Suprapubic skin (tissue), 4 donors: ENCODE measurements around the gene PKP2. TPM values are rescaled to one million over a fixed set of nuclear protein-coding genes. Genes with fewer than 3 reads are reported as not detected.

Experiments
- DNase-seq, 2 donors: peaks; one replicate each; pipeline ENCODE4 v3.0.0-alpha.2; 2019; ENCODE audit warnings: low spot score in 2 of 2
- H3K27ac ChIP-seq: fragments of 200-600 bp; sonication (generic); one replicate; pipeline ENCODE4 v1.5.1; 2019
- H3K27me3 ChIP-seq: fragments of 200-600 bp; sonication (generic); one replicate; pipeline ENCODE4 v1.5.1; 2019
- H3K36me3 ChIP-seq: fragments of 200-600 bp; sonication (generic); one replicate; pipeline ENCODE4 v1.5.1; 2019
- H3K4me1 ChIP-seq: fragments of 200-600 bp; sonication (generic); one replicate; pipeline ENCODE4 v1.5.1; 2019
- H3K4me3 ChIP-seq: fragments of 200-600 bp; sonication (generic); one replicate; pipeline ENCODE4 v1.5.1; 2019; ENCODE audit warnings: mild to moderate bottlenecking
- H3K9me3 ChIP-seq: fragments of 200-600 bp; sonication (generic); one replicate; pipeline ENCODE4 v1.5.1; 2019
- EP300 ChIP-seq: sonication (generic); formaldehyde crosslinking; IDR thresholded peaks from one replicate; pipeline ENCODE4 v1.6.1; 2017; ENCODE audit warnings: antibody characterized with exemption
- POLR2A ChIP-seq, 2 donors: fragments of 450-650 bp; IDR thresholded peaks; one replicate each; pipeline ENCODE4 v1.6.1; 2017; ENCODE audit warnings: antibody characterized with exemption in 2 of 2, mild to moderate bottlenecking in 2 of 2, moderate library complexity in 2 of 2
- POLR2AphosphoS5 ChIP-seq, 3 donors: sonication (generic); formaldehyde crosslinking; IDR thresholded peaks; one replicate each; pipeline ENCODE4 v1.6.1; 2017; ENCODE audit warnings: antibody characterized with exemption in 3 of 3
- WGBS: methylation state at CpG from one replicate; pipeline ENCODE4 v1.1.5; 2018; 5-methylcytosine and 5-hydroxymethylcytosine counted together
- total RNA-seq, 4 donors: library from RNA; depleted of rRNA; stranded (reverse); fragments of >200 nt; gene quantifications; one replicate each; pipeline ENCODE4 v1.1.0, GENCODE V29; 2016
- TF ChIP-seq, protein P1 (sequence below), 2 donors: fragments of 200-600 bp in 1 of 2; fragments of 450-650 bp in 1 of 2; sonication (generic) in 1 of 2; IDR thresholded peaks; one replicate each; pipeline ENCODE4 v1.5.1; 2016 to 2019; ENCODE audit warnings: antibody characterized with exemption in 2 of 2, mild to moderate bottlenecking in 1 of 2, moderate library complexity in 1 of 2

The PKP2 gene
- total RNA-seq, 4 donors from 2014 or later: 5.4 to 16.3 (median 6.0) TPM

GRCh38 chr12:32776258-32776657, 120.3 kb downstream of the PKP2 start:
- no peak overlapping the region for H3K27ac ChIP-seq
- TF ChIP-seq POLR2AphosphoS5 (IDR thresholded peaks at IDR 0.05) (no peak), POLR2A (IDR thresholded peaks at IDR 0.05) (no peak), EP300 (no peak)
- TF ChIP-seq, protein P1, sequence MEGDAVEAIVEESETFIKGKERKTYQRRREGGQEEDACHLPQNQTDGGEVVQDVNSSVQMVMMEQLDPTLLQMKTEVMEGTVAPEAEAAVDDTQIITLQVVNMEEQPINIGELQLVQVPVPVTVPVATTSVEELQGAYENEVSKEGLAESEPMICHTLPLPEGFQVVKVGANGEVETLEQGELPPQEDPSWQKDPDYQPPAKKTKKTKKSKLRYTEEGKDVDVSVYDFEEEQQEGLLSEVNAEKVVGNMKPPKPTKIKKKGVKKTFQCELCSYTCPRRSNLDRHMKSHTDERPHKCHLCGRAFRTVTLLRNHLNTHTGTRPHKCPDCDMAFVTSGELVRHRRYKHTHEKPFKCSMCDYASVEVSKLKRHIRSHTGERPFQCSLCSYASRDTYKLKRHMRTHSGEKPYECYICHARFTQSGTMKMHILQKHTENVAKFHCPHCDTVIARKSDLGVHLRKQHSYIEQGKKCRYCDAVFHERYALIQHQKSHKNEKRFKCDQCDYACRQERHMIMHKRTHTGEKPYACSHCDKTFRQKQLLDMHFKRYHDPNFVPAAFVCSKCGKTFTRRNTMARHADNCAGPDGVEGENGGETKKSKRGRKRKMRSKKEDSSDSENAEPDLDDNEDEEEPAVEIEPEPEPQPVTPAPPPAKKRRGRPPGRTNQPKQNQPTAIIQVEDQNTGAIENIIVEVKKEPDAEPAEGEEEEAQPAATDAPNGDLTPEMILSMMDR (IDR thresholded peaks at IDR 0.05): no peak
- WGBS: 86% methylated on average over 4 of the region's 4 CpGs
- H3K27me3 ChIP-seq: peaks cover 4% of the 10 kb centered on the region
- no peaks in the 10 kb centered on the region for H3K4me1 ChIP-seq
- H3K36me3 ChIP-seq: no peaks in the 10 kb centered on the region
- no peak overlapping the region for H3K4me3 ChIP-seq
- H3K9me3 ChIP-seq: no peaks in the 10 kb centered on the region
- DNase-seq: no peak

- H3K27me3 ChIP-seq: peaks cover 4% of the 10 kb centered on the region
- 59% methylated on average over 6 of the region's 6 CpGs for WGBS
- H3K9me3 ChIP-seq: no peaks in the 10 kb centered on the region
- TF ChIP-seq, protein P1 (IDR thresholded peaks at IDR 0.05): no peak
- TF ChIP-seq EP300 (no peak), POLR2AphosphoS5 (IDR thresholded peaks at IDR 0.05) (no peak), POLR2A (IDR thresholded peaks at IDR 0.05) (no peak)
- no peaks in the 10 kb centered on the region for H3K4me1 ChIP-seq
- no peaks in the 10 kb centered on the region for H3K36me3 ChIP-seq
- no peak for DNase-seq
- H3K4me3 ChIP-seq: no peak overlapping the region
- no peak overlapping the region for H3K27ac ChIP-seq
Measured at GRCh38 chr12:32773691-32774090, 122.9 kb downstream of the PKP2 start.

- Histone ChIP-seq H3K9me3 (no peaks in the 10 kb centered on the region), H3K4me3 (no peak overlapping the region), H3K27ac (no peak overlapping the region), H3K27me3 (no peaks in the 10 kb centered on the region), H3K36me3 (no peaks in the 10 kb centered on the region), H3K4me1 (no peaks in the 10 kb centered on the region)
- TF ChIP-seq POLR2A (IDR thresholded peaks at IDR 0.05) (no peak), EP300 (no peak), POLR2AphosphoS5 (IDR thresholded peaks at IDR 0.05) (no peak)
- TF ChIP-seq, protein P1 (IDR thresholded peaks at IDR 0.05): no peak
- 21% methylated on average over 1 of the region's 1 CpG for WGBS
- DNase-seq: no peak
Measured at GRCh38 chr12:32770141-32770540, 126.4 kb downstream of the PKP2 start.

- Histone ChIP-seq H3K9me3 (no peaks in the 10 kb centered on the region), H3K4me3 (no peak overlapping the region), H3K4me1 (no peaks in the 10 kb centered on the region), H3K27ac (no peak overlapping the region), H3K27me3 (no peaks in the 10 kb centered on the region), H3K36me3 (no peaks in the 10 kb centered on the region)
- DNase-seq: no peak
- no peak for TF ChIP-seq POLR2A (IDR thresholded peaks at IDR 0.05)
- TF ChIP-seq POLR2AphosphoS5 (IDR thresholded peaks at IDR 0.05): no peak
- no peak for TF ChIP-seq EP300
- TF ChIP-seq, protein P1 (IDR thresholded peaks at IDR 0.05): no peak
- WGBS: 76% methylated on average over 4 of the region's 4 CpGs
Measured at GRCh38 chr12:32768518-32768917, 128.1 kb downstream of the PKP2 start.

DNA sequence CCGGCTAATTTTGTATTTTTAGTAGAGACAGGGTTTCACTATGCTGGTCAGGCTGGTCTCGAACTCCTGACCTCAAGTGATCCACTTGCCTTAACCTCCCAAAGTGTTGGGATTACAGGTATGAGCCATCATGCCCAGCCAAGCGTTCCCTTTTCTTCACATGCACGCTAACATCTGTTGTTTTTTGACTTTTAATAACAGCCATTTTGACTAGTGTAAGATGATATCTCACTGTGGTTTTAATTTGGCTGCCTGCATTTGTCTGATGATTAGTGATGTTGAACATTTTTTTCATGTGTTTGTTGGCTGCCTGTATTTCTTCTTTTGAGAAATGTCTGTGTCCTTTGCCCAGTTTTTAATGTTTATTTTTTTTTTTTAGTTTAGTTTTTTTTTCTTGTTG, 130.7 kb downstream of the PKP2 start:
- H3K4me1 ChIP-seq: no peaks in the 10 kb centered on the region
- WGBS: 71% methylated on average over 4 of the region's 4 CpGs
- no peaks in the 10 kb centered on the region for H3K27me3 ChIP-seq
- TF ChIP-seq EP300 (no peak), POLR2AphosphoS5 (IDR thresholded peaks at IDR 0.05) (no peak)
- TF ChIP-seq, protein P1 (IDR thresholded peaks at IDR 0.05): no peak
- DNase-seq: no peak
- H3K4me3 ChIP-seq: no peak overlapping the region
- no peak overlapping the region for H3K27ac ChIP-seq
- no peaks in the 10 kb centered on the region for H3K9me3 ChIP-seq
- H3K36me3 ChIP-seq: no peaks in the 10 kb centered on the region
